ENCODE data around the gene VWA3B. TPM values are rescaled to one million over a fixed set of nuclear protein-coding genes. Genes with fewer than 3 reads are reported as not detected.

VWA3B gene
- total RNA-seq, 2 experiments from 2014 or later: not detected

DNA sequence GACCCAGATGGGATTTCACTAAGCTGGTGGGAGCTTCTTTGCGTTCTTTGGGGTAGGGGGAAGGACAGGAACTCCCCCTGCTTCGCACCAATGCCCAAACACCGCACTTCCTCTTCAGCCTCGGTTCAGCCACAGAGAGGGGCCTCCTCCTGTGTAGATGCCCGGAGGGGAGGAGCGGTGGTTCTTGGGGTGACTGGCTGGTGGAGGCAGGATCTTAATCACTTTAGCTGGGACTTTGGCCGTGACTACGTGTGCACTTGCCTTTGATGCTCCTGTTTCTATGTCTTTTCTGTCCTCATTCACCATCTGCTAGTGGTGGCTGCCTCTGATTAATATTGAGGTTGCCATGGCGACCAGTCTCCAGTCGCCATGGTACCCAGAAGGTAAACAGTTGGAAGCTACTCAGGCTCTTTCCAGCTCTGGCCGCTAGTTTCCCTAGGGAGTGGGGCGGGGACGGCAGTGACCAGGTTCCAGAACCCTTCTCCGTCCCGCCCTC lies 261.1 kb downstream of the VWA3B start:
- ChIA-PET POLR2A (no interaction called here), CTCF (ENCODE audit: unreplicated experiment) (no interaction called here)
- intact Hi-C loops (cut with micrococcal nuclease; ENCODE audit: unreplicated experiment): no loop called here
- no TSS peak for BruUV-seq (replicated peaks)
- DNase-seq (ENCODE audit: low spot score): no peak
- no peaks in the 10 kb centered on the region for H3K9me2 ChIP-seq (ENCODE audit: insufficient read depth, low read length)
- H3K4me3 ChIP-seq (ENCODE audit: low read depth, low read length, poor library complexity, severe bottlenecking): no peak overlapping the region
- no peaks in the 10 kb centered on the region for H4K20me1 ChIP-seq (ENCODE audit: insufficient read depth, low read length)
- no peaks in the 10 kb centered on the region for H3K4me1 ChIP-seq (ENCODE audit: insufficient read depth, low read length, poor library complexity, severe bottlenecking)
- TF ChIP-seq EZH2phosphoT487 (IDR thresholded peaks at IDR 0.05; ENCODE audit: borderline replicate concordance, low read depth, low read length): no peak
- TF ChIP-seq, protein P1, sequence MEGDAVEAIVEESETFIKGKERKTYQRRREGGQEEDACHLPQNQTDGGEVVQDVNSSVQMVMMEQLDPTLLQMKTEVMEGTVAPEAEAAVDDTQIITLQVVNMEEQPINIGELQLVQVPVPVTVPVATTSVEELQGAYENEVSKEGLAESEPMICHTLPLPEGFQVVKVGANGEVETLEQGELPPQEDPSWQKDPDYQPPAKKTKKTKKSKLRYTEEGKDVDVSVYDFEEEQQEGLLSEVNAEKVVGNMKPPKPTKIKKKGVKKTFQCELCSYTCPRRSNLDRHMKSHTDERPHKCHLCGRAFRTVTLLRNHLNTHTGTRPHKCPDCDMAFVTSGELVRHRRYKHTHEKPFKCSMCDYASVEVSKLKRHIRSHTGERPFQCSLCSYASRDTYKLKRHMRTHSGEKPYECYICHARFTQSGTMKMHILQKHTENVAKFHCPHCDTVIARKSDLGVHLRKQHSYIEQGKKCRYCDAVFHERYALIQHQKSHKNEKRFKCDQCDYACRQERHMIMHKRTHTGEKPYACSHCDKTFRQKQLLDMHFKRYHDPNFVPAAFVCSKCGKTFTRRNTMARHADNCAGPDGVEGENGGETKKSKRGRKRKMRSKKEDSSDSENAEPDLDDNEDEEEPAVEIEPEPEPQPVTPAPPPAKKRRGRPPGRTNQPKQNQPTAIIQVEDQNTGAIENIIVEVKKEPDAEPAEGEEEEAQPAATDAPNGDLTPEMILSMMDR (conservative IDR thresholded peaks at IDR 0.05; ENCODE audit: low read length): no peak
- no peak overlapping the region for H3K27ac ChIP-seq (ENCODE audit: low read depth, low read length, poor library complexity, severe bottlenecking)
- no peak overlapping the region for H2AFZ ChIP-seq (ENCODE audit: low read length)
- no peak overlapping the region for H3K4me2 ChIP-seq (ENCODE audit: low read length)
- no peaks in the 10 kb centered on the region for H3K79me2 ChIP-seq (ENCODE audit: insufficient read depth, low read depth, low read length)
- no peaks in the 10 kb centered on the region for H3K9me3 ChIP-seq (ENCODE audit: low read length)
- H3K36me3 ChIP-seq (ENCODE audit: insufficient read depth, low read length): no peaks in the 10 kb centered on the region

- Histone ChIP-seq H3K4me2 (ENCODE audit: low read length) (no peak overlapping the region), H3K4me1 (ENCODE audit: insufficient read depth, low read length, poor library complexity, severe bottlenecking) (no peaks in the 10 kb centered on the region), H4K20me1 (ENCODE audit: insufficient read depth, low read length) (no peaks in the 10 kb centered on the region), H3K27ac (ENCODE audit: low read depth, low read length, poor library complexity, severe bottlenecking) (no peak overlapping the region), H3K36me3 (ENCODE audit: insufficient read depth, low read length) (no peaks in the 10 kb centered on the region), H3K9me3 (ENCODE audit: low read length) (0 out of 2 replicates have a peak, but pooled peaks cover 5% of the 10 kb centered on the region), H2AFZ (ENCODE audit: low read length) (no peak overlapping the region), H3K79me2 (ENCODE audit: insufficient read depth, low read depth, low read length) (no peaks in the 10 kb centered on the region), H3K9me2 (ENCODE audit: insufficient read depth, low read length) (no peaks in the 10 kb centered on the region), H3K4me3 (ENCODE audit: low read depth, low read length, poor library complexity, severe bottlenecking) (no peak overlapping the region)
- intact Hi-C loops (cut with micrococcal nuclease; ENCODE audit: unreplicated experiment): no loop called here
- DNase-seq (ENCODE audit: low spot score): no peak
- no TSS peak for BruUV-seq (replicated peaks)
- TF ChIP-seq, protein P1 (conservative IDR thresholded peaks at IDR 0.05; ENCODE audit: low read length): no peak
- TF ChIP-seq EZH2phosphoT487 (IDR thresholded peaks at IDR 0.05; ENCODE audit: borderline replicate concordance, low read depth, low read length): no peak
- ChIA-PET CTCF (ENCODE audit: unreplicated experiment) (no interaction called here), POLR2A (interaction anchor here (0.6 kb wide), 2 partner anchors 16 to 835 kb away, joined by 3 to 4 read pairs; no protein-coding TSS in a partner anchor)
Observed at GRCh38 chr2:98350411-98350810, 263.4 kb downstream of the VWA3B start.

DNA sequence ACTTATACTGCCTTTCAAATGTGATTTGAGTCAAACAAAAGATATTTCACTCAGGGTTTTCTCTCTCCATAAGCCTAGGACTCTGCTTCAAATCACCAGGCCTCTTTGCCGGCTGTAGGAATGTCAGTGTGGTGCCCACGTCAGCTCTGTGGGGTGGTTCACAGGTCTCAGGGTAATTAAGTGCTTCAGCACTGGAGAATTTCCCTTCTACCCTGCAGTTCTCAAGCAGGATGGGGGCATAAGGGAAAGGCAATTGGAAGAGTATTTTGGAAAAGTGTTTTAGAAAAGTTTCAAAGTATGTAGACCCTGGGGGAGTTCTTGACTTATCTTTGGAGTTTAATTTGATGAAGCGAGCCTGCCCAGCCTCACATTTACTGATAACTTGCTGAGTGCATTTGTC lies 268.9 kb downstream of the VWA3B start:
- no peak overlapping the region for H3K4me2 ChIP-seq (ENCODE audit: low read length)
- 0 out of 2 replicates have a peak, but pooled peaks cover 5% of the 10 kb centered on the region for H3K9me3 ChIP-seq (ENCODE audit: low read length)
- DNase-seq (ENCODE audit: low spot score): no peak
- no peak overlapping the region for H2AFZ ChIP-seq (ENCODE audit: low read length)
- CTCF ChIA-PET (ENCODE audit: unreplicated experiment): no interaction called here
- H4K20me1 ChIP-seq (ENCODE audit: insufficient read depth, low read length): no peaks in the 10 kb centered on the region
- H3K27ac ChIP-seq (ENCODE audit: low read depth, low read length, poor library complexity, severe bottlenecking): no peak overlapping the region
- POLR2A ChIA-PET: no interaction called here
- no peak for TF ChIP-seq EZH2phosphoT487 (IDR thresholded peaks at IDR 0.05; ENCODE audit: borderline replicate concordance, low read depth, low read length)
- TF ChIP-seq, protein P1 (conservative IDR thresholded peaks at IDR 0.05; ENCODE audit: low read length): no peak
- no peaks in the 10 kb centered on the region for H3K9me2 ChIP-seq (ENCODE audit: insufficient read depth, low read length)
- no peaks in the 10 kb centered on the region for H3K36me3 ChIP-seq (ENCODE audit: insufficient read depth, low read length)
- no peaks in the 10 kb centered on the region for H3K79me2 ChIP-seq (ENCODE audit: insufficient read depth, low read depth, low read length)
- H3K4me1 ChIP-seq (ENCODE audit: insufficient read depth, low read length, poor library complexity, severe bottlenecking): no peaks in the 10 kb centered on the region
- intact Hi-C loops (cut with micrococcal nuclease; ENCODE audit: unreplicated experiment): no loop called here
- no peak overlapping the region for H3K4me3 ChIP-seq (ENCODE audit: low read depth, low read length, poor library complexity, severe bottlenecking)
- no TSS peak for BruUV-seq (replicated peaks)
